AG04450 (cell line): ENCODE results near the gene ACTG2. TPM values are rescaled to one million over a fixed set of nuclear protein-coding genes. Genes with fewer than 3 reads are reported as not detected.

Experiments
- CTCF ChIA-PET: fragments of 300-600, 350-600 bp; formaldehyde crosslinking; extraction: SDS; loops from one replicate; lab custom pipeline; 2022; ENCODE audit warnings: antibody characterized with exemption, inconsistent platforms; lab: Charles Lee
- POLR2A ChIA-PET: fragments of 350-600 bp; formaldehyde crosslinking; extraction: SDS; loops from one replicate; lab custom pipeline; 2021; ENCODE audit warnings: antibody characterized with exemption, inconsistent platforms; lab: Yijun Ruan, JAX
- DNase-seq: peaks from one replicate; pipeline ENCODE4 v3.0.0-alpha.2; 2011; ENCODE audit warnings: low read depth, low spot score
- H3K27ac ChIP-seq: one replicate; pipeline ENCODE4 v1.5.1; 2012; ENCODE audit warnings: low read depth, low read length, control low read depth
- H3K27me3 ChIP-seq: one replicate; pipeline ENCODE4 v1.6.0; 2012; ENCODE audit warnings: low read length; ENCODE audit not compliant: control insufficient read depth, insufficient read depth
- H3K4me3 ChIP-seq: 2 replicates; pipeline ENCODE4 v1.5.1; 2011; ENCODE audit warnings: mild to moderate bottlenecking, low read depth, low read length, control low read depth
- H3K9me3 ChIP-seq: 2 replicates; pipeline ENCODE4 v1.5.1; 2012; ENCODE audit warnings: low read length; ENCODE audit not compliant: control insufficient read depth, insufficient read depth
- polyA plus RNA-seq: library from polyadenylated mRNA; depleted of rRNA; stranded (reverse); fragments of >200 nt; gene quantifications from 2 replicates; pipeline ENCODE4 v1.2.3, GENCODE V29; 2011
- TF ChIP-seq, protein P1 (sequence below): IDR thresholded peaks from 2 replicates; pipeline ENCODE4 v1.5.1; 2011; ENCODE audit warnings: low read depth, low read length, control low read depth, inconsistent platforms

ACTG2 gene
- polyA plus RNA-seq, 1 experiment: 641 TPM

DNA sequence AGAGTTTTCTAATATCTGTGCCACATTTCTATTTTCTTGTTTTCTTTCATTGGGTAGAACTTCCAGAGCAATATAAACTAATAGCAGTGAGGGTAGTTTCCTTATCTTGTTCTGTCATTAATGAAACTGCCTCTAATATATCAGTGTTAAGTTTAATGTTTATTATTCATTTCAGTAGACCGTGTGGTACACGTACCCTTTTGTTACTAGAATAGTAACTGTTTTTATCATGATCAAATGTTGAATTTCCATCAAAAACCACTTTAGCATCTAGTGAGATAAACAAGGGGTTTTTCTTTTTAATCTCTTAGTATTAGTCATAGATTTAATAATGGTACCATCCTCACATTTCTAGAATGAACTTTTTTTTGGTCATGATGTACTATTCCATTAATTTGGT is 49.9 kb downstream of the ACTG2 start:
- H3K9me3 ChIP-seq: no peaks in the 10 kb centered on the region
- CTCF ChIA-PET: no interaction called here
- no peak for DNase-seq
- POLR2A ChIA-PET: no interaction called here
- no peaks in the 10 kb centered on the region for H3K27me3 ChIP-seq
- H3K4me3 ChIP-seq: no peak overlapping the region
- TF ChIP-seq, protein P1, sequence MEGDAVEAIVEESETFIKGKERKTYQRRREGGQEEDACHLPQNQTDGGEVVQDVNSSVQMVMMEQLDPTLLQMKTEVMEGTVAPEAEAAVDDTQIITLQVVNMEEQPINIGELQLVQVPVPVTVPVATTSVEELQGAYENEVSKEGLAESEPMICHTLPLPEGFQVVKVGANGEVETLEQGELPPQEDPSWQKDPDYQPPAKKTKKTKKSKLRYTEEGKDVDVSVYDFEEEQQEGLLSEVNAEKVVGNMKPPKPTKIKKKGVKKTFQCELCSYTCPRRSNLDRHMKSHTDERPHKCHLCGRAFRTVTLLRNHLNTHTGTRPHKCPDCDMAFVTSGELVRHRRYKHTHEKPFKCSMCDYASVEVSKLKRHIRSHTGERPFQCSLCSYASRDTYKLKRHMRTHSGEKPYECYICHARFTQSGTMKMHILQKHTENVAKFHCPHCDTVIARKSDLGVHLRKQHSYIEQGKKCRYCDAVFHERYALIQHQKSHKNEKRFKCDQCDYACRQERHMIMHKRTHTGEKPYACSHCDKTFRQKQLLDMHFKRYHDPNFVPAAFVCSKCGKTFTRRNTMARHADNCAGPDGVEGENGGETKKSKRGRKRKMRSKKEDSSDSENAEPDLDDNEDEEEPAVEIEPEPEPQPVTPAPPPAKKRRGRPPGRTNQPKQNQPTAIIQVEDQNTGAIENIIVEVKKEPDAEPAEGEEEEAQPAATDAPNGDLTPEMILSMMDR: no peak
- H3K27ac ChIP-seq: no peak overlapping the region

DNA sequence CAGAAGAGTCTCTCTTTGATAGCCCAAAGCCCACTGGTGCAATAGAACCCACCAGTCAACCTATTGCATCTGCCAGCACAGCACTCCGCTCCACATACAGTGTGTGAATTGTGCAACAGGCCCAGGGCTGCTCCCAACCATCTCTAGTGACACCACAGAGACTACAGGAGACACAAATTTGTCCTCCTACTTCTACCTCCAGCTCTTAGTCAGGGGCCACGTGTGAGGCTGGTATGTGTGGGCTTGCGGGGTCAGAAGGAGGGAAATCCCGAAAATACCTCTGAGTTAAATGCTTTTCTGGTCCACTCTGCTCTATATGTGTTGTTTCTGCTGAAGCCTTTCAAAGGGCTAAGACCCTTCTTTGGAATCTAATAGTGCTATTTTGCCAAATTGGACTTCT is 51.9 kb downstream of the ACTG2 start:
- TF ChIP-seq, protein P1: no peak
- no peak overlapping the region for H3K4me3 ChIP-seq
- H3K27me3 ChIP-seq: no peaks in the 10 kb centered on the region
- no peak for DNase-seq
- CTCF ChIA-PET: no interaction called here
- no peak overlapping the region for H3K27ac ChIP-seq
- POLR2A ChIA-PET: interaction anchor here (0.6 kb wide), 1 partner anchor 14 kb away, joined by 5 read pairs; no protein-coding TSS in a partner anchor
- H3K9me3 ChIP-seq: no peaks in the 10 kb centered on the region

DNA sequence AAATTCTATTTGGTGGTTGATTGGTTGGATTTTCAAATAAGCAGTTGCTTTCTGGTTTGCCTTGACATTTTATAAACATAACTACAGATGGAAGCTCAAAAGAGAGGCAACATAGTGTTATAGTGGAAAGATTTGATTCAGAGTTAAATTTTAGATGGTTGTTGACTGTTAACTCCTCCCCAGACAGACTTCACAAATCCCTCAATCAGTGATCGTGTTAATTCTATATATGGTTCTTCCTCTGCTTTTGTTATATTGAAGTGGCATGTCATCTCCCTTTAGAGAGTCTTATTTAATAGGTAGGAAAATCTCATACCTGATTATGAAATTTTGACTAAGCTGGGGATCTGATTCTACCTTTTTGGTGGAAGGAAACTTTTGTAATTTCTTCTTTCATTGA is 53.4 kb downstream of the ACTG2 start:
- POLR2A ChIA-PET: no interaction called here
- H3K27me3 ChIP-seq: no peaks in the 10 kb centered on the region
- no peak overlapping the region for H3K4me3 ChIP-seq
- no peak for DNase-seq
- TF ChIP-seq, protein P1: no peak
- H3K9me3 ChIP-seq: no peaks in the 10 kb centered on the region
- CTCF ChIA-PET: interaction anchor here (0.6 kb wide), 1 partner anchor 117 kb away, joined by 4 read pairs; the partner anchor contains the start of gene STAMBP
- no peak overlapping the region for H3K27ac ChIP-seq

DNA sequence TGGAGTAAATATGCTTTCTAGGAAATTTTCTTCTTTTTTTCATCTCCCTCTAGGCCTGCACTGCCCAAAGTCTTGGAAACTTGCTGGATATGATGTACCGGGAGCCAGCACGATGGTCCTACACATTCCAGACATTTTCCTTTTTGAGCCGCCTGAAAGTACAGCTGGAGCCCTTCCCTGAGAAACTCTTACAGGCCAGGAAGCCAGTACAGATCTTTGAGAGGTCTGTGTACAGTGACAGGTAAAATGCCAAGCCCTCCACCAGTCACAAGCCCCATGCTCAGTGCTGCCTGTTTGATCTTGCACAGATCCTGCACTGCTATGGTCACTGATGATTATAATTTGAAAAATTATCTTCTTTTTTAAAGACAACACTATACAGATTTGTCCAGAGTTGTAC is 53.9 kb downstream of the ACTG2 start:
- CTCF ChIA-PET: interaction anchor here (0.6 kb wide), 1 partner anchor 118 kb away, joined by 4 read pairs; the partner anchor contains the start of gene STAMBP
- POLR2A ChIA-PET: no interaction called here
- no peak for DNase-seq
- Histone ChIP-seq H3K4me3 (no peak overlapping the region), H3K9me3 (no peaks in the 10 kb centered on the region), H3K27me3 (no peaks in the 10 kb centered on the region), H3K27ac (no peak overlapping the region)
- TF ChIP-seq, protein P1: no peak

DNA sequence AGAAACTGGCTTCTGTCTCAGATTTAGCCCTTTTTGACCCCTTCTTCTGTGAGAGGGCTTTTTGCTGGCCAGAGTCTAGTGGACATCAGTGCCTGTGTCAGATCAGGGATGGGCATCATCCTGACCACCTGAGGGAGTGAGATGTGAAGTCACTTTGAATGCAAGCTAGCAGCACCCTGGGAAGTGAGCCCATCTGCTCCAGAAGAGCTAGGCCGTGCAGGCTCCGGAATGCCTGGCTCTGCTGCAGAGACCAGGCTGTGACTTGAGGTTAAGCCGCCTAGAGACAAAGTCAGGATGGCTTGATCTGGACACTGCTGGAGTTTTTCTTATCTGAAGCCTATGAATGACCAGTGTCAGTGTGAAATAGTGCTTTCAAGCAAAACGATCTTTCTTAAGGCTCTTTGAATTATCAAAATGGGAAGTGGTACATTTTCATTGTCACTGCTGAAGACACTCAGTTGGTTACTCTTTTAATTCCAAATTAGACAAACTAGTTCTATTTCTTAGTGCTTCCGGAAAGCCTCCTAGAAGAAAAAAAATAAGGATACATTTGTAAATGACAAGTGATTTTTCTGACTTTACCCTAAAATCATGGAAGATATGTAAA is 54.7 kb downstream of the ACTG2 start:
- CTCF ChIA-PET: no interaction called here

More for the DNA sequence above, 54.7 kb downstream of the ACTG2 start:
- no peak for DNase-seq
- POLR2A ChIA-PET: no interaction called here
- TF ChIP-seq, protein P1: no peak
- Histone ChIP-seq H3K27me3 (no peaks in the 10 kb centered on the region), H3K4me3 (no peak overlapping the region), H3K9me3 (no peaks in the 10 kb centered on the region), H3K27ac (no peak overlapping the region)
